ENCODE results near the gene AKR1A1.
"Not testable (repeated sequence)": the region's sequence is repeated elsewhere in the genome, so short reads cannot be mapped to it uniquely, and the experiment has no call there.

The AKR1A1 gene

DNA sequence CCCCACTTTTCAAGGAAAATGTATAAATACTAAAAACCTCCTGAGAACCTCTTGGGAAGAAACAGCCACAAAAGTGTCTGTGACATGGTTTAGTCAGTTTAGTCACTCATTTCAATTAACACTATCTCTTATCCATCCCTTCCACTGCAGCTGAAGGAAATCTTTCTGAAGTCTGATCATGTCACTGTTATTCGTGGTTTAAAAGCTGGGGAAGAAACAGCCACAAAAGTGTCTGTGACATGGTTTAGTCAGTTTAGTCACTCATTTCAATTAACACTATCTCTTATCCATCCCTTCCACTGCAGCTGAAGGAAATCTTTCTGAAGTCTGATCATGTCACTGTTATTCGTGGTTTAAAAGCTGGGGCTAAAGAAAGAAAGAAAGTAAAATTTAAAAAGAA, 27.1 kb upstream of the AKR1A1 start:
- DNase-seq: not testable (repeated sequence)

GRCh38 chr1:45523975-45524374, 26.7 kb upstream of the AKR1A1 start:
- DNase-seq: not testable (repeated sequence)

DNA sequence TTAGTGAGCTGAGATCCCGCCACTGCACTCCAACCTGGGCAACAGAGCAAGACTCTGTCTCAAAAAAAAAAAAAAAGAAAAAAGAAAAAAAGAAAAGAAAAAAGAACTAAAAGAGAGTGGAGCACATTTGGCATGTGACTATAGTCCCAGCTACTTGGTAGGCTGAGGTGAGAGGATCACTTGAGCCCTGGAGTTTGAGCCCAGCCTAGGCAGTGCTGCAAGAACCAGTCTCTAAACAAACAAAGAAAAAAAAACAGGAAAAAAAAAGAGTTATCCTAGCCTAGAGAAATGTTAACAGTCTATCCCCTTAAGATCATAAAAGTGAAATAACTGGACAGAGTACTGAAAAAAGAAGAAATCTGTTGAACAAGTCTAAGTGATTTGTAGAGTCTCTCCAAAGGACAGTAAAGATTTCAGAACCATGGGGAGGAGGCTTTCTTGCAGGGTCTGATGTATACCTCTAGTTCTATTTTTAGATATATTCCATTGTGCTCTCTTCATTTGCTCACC, 24.4 kb upstream of the AKR1A1 start:
- DNase-seq: no peak

DNA sequence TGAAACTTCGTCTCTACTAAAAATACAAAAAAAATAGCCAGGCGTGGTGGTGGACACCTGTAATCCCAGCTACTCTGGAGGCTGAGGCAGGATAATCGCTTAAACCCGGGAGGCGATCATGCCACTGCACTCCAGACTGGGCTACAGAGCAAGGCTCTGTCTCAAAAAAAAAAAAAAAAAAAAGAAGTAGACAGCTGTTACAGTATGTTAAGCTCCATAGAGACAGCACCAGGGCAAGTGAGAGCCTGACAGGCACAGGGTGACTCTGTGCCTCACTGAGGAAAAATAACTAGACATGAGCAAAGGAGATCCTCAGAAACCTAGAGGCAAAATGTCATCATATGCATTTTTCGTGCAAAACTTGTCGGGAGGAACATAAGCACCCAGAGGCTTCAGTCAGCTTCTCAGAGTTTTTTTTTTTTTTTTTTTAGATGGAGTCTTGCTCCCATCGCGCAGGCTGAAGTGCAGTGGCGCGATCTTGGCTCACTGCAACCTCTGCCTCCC, 19.9 kb upstream of the AKR1A1 start:
- no peak for DNase-seq

- DNase-seq: no peak
Observed at GRCh38 chr1:45531873-45532272, 18.8 kb upstream of the AKR1A1 start.

- DNase-seq: no peak
Observed at GRCh38 chr1:45535988-45536766, 14.4 kb upstream of the AKR1A1 start.

DNA sequence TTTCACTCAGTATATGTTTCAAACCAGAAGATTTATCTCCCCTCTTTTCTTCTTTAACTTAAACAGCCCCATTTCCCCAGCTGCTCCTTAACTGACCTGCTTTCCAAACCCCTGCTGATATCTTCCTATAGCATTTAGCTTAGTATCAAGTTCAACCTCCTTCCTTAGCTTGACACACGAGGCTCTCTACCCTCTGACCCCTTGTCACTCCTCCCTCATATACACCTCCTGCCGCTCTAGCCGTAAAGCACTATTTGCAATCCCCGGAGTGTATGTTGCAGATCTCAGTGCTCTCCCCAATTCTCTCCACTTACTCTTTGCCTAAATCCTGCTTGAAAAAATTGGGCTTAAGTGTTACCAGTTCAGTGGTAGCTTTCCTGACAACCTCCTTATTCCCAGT, 13.7 kb upstream of the AKR1A1 start:
- no peak for DNase-seq

DNA sequence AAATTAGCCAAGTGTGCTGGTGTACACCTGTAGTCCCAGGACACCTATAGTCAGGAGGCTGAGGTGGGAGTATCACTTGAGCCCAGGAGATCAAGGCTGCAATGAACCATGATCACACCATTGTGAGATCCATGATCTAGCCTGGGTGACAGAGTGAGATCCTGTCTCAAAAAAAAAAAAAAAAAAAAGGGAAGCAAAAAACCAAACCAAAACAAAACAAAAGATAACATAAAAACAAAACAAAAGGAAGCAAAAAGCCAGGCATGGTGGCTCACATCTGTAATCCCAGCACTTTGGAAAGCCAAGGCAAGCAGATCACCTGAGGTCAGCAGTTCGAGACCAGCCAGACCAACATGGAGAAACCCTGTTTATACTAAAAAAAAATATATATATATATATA, 9.4 kb upstream of the AKR1A1 start:
- no peak for DNase-seq

DNA sequence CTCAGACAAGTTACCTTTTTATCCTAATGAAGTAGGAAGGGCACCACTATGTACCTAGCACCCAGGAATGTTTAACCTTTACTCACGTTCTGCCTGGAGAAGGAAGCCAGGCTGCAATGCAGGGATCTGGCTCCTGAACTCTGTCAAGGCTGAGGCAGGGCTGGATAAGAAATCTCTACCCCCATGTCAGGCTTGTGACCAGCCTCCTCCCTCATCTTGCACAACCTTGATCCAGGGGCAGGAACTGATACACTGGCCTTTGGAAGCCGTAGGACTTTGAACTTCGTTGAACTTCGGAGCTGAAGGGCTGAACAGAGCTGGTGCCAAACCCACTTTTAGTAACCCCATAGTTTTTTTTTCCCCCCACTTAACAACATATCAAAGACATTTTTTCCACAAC, 8.0 kb upstream of the AKR1A1 start:
- DNase-seq: no peak

- DNase-seq: peak in 31 of 51 donors; percentile 2 to 40 (median 13)
Observed at GRCh38 chr1:45543581-45544417, 6.8 kb upstream of the AKR1A1 start.

- no peak for DNase-seq
Observed at GRCh38 chr1:45544530-45544929, 6.1 kb upstream of the AKR1A1 start.

DNA sequence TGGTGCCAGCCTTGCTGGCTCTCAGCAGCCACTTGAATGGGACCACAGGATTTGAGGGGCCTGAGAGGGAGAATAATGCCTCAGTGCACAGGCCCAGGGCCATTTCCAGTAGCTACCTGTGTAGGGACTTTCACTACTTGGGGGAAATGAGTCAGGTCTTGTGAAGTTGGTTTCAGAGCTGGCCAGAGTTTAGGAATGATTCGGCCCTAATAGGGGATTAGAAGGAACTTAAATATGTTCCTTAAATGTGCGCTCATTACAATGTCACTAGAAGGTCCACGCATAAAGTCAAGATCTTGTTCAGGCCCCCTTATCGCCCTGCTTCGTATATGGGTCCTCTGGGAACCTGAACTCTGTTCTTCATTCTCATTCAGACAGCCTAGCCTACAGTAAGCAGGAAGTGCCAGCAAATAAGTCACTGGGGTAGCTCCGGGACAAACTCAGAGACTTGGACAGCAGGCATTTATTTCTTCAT, 5.6 kb upstream of the AKR1A1 start:
- DNase-seq: no peak

DNA sequence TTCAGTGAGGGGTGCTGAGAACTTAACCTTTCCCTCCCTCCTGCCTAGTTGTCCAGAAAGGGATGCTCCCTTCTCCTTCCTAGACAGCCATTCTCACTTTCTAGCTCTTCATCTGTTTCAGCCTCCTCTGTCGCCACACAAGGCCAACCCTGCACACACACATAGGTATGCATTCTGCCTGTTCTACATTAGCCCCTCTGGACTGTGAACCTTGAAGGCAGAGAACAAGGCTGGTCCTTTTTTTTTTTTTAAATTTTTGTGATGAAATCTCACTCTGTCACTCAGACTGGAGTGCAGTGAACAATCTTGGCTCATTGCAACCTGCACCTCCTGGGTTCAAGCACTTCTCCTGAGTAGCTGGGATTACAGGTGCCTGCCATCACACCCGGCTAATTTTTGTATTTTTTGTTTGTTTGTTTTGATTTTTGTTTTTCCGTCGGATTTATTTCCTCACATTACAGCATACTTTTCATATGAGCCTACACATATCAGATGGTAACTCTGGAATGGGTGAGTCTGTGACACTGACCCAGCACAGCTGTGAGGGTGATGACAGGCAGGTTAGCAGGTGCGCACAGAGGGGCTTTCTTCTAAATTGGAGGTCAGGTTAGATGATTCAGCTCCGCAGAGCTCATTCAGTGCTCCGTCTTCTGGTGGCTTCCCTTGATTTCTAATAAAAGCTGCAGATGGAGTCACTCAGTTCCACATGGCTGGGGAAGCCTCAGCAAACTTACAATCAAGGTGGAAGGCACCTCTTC, 4.9 kb upstream of the AKR1A1 start:
- no peak for DNase-seq

- no peak for DNase-seq
Observed at GRCh38 chr1:45551684-45552083, 1.1 kb downstream of the AKR1A1 start.

DNA sequence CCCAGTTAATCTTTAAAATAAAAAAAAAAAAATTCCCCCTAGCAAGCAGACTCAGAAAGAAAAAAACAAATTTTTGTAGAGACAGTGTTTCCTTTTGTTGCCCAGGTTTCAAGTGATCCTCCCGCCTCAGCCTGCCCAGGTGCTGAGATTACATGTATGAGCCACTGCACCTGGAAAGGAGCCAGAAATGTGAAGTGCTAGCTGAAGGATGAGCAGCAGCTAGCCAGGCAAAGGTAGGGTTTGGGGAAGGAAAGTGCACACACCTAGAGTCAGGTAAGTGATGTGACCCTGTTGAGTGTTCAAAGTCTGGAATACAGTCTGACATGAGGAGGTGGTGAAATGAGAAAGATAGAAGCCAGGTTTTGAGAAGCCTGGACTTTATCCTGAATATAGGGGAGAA, 1.7 kb downstream of the AKR1A1 start:
- DNase-seq: no peak

DNA sequence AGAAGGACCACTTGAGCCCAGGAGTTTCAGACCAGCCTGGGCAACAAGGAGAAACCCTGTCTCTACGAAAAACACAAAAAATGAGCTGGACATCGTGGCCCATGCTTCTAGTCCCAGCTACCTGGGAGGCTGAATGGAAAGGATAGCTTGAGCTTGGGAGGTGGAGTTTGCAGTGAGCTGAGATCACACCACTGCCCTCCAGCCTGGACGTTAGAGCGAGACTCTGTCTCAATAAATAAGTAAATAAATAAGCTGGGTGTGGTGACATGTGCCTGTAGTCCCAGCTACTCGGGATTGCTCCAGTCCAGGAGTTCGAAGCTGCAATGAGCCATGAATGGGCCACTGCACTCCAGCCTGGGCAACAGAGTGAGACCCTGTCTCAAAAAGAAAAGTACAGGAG, 3.6 kb downstream of the AKR1A1 start:
- DNase-seq: no peak

DNA sequence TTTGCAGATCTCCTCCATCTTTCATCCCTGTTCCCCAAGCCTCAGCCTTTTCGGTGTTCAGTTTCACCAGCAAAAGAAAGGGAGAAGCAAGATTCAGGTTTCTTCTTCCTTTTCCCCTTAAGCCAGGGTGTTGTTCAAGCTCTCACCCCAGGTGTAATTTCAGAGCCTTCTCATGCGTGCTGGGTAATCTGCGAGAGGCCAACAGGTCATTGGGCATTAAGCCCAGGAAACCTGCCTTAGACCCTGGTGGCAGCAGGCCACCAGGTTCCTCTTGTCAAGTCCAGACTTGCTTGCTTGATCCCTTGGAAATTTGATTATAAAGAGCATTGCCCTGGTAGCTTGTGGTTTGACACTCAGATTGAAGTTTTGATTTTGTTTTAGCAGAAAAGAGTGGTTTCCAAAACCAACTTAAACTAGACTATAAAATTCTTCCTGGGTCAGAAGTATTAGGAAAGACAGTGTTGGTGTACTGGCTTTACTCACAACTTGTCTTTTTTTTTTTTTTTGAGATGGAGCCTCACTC, 6.9 kb downstream of the AKR1A1 start:
- no peak for DNase-seq

DNA sequence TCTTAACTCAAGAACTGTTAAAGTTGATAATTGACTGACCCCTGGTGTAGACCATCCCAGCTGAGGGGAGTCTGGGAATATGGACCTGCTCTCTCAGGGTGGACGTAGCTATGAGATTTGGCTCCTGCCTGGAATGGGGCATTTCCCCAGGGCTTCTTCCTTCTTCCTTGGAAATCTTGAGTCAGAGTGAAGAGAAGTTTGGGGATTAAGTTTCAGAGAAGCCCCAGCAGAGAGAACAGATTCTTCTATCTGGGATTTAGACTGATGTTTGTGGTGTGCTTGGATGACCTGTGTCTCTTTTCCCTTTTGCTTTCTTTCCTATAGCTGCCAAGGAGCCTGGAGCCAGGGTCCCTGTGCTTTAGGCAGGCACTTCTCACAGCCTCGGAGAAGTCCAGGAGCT, 13.2 kb downstream of the AKR1A1 start:
- DNase-seq: no peak

DNA sequence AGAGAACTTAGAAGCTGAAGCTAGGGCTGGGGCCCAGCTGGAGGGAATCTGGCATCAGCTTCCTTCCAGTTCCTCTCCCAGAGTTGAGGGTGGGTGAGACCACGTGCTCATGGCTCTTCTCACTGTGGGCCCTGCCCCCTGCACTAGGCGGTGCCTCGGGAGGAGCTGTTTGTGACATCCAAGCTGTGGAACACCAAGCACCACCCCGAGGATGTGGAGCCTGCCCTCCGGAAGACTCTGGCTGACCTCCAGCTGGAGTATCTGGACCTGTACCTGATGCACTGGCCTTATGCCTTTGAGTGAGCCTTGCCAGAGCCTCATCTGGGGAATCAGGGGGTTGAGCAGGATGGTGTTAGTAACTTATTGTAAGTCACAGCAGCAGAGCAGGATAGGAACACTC, 16.1 kb downstream of the AKR1A1 start:
- peak in 1 of 51 donors; percentile 2 for DNase-seq

GRCh38 chr1:45567911-45568310, 17.3 kb downstream of the AKR1A1 start:
- no peak for DNase-seq

DNA sequence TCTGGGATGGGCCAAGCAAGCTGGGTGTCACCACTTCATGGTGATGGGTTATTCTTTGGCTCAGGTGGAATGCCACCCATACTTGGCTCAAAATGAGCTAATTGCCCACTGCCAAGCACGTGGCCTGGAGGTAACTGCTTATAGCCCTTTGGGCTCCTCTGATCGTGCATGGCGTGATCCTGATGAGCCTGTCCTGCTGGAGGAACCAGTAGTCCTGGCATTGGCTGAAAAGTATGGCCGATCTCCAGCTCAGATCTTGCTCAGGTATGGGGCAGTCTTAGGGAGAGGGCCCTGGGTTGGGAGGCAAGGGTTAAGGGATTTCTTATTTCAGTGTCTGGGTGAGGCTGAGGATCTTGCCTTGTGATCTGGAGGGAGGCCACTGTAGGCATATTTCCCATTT, 17.8 kb downstream of the AKR1A1 start:
- no peak for DNase-seq

Data from hypothalamus (tissue), 51 donors.